Measurements from ENCODE around the gene MCOLN1.
"Not testable (repeated sequence)": the region's sequence is repeated elsewhere in the genome, so short reads cannot be mapped to it uniquely, and the experiment has no call there.

The MCOLN1 gene

GRCh38 chr19:7526059-7526929, 3.9 kb downstream of the MCOLN1 start:
- DNase-seq, result no peak

- no peak for DNase-seq
Observed at GRCh38 chr19:7527516-7528191, 5.2 kb downstream of the MCOLN1 start.

- no peak for DNase-seq
Observed at GRCh38 chr19:7528192-7528519, 5.7 kb downstream of the MCOLN1 start.

GRCh38 chr19:7528522-7529245, 6.3 kb downstream of the MCOLN1 start:
- DNase-seq, result no peak

- no peak for DNase-seq
Observed at GRCh38 chr19:7529246-7529600, 6.8 kb downstream of the MCOLN1 start.

- DNase-seq, result no peak
Observed at GRCh38 chr19:7529610-7530490, 7.4 kb downstream of the MCOLN1 start.

- DNase-seq, result peak; percentile 72
Observed at GRCh38 chr19:7533281-7533885, 11.0 kb downstream of the MCOLN1 start.

- DNase-seq, result peak; percentile 80
Observed at GRCh38 chr19:7533925-7534480, 11.6 kb downstream of the MCOLN1 start.

GRCh38 chr19:7534531-7535046, 12.2 kb downstream of the MCOLN1 start:
- peak; percentile 32 for DNase-seq

GRCh38 chr19:7535047-7535997, 12.9 kb downstream of the MCOLN1 start, which contains the start of gene PNPLA6:
Gene PNPLA6, plus strand, starts transcription at chr19:7535717. Its CDS starts 72 bp downstream, at chr19:7535789.
- DNase-seq, result peak; percentile 87

- no peak for DNase-seq
Observed at GRCh38 chr19:7535998-7536695, 13.7 kb downstream of the MCOLN1 start.

GRCh38 chr19:7538990-7539389, 16.6 kb downstream of the MCOLN1 start:
- DNase-seq, result not testable (repeated sequence)

- DNase-seq, result no peak
Observed at GRCh38 chr19:7539827-7540425, 17.5 kb downstream of the MCOLN1 start.

GRCh38 chr19:7540761-7541474, 18.5 kb downstream of the MCOLN1 start:
- no peak for DNase-seq

- no peak for DNase-seq
Observed at GRCh38 chr19:7541475-7541824, 19.0 kb downstream of the MCOLN1 start.

GRCh38 chr19:7541828-7542443, 19.5 kb downstream of the MCOLN1 start:
- DNase-seq, result no peak

- no peak for DNase-seq
Observed at GRCh38 chr19:7542556-7543348, 20.3 kb downstream of the MCOLN1 start.

Measured in NCI-H1105 treated with DMSO at 0.1 percent for 48 hours (cell line).